IPS-15b (cell line): Measurements from ENCODE around the gene PRICKLE3.

ENCODE experiments used
- H3K27me3 ChIP-seq: one replicate; pipeline ENCODE4 v1.6.1; 2013; ENCODE audit warnings: low read length; ENCODE audit not compliant: control insufficient read depth, insufficient read depth
- H3K36me3 ChIP-seq: one replicate; pipeline ENCODE4 v1.6.1; 2013; ENCODE audit warnings: low read length; ENCODE audit not compliant: control insufficient read depth, insufficient read depth
- H3K4me1 ChIP-seq: one replicate; pipeline ENCODE4 v1.6.1; 2013; ENCODE audit warnings: mild to moderate bottlenecking, low read length; ENCODE audit not compliant: control insufficient read depth, insufficient read depth
- H3K4me3 ChIP-seq: one replicate; pipeline ENCODE4 v1.5.1; 2013; ENCODE audit warnings: low read depth, low read length
- H3K9ac ChIP-seq: one replicate; pipeline ENCODE4 v1.6.1; 2013; ENCODE audit warnings: low read depth, mild to moderate bottlenecking, low read length
- H3K9me3 ChIP-seq: one replicate; pipeline ENCODE4 v1.6.1; 2013; ENCODE audit warnings: mild to moderate bottlenecking, low read length; ENCODE audit not compliant: control insufficient read depth, insufficient read depth

The PRICKLE3 gene

GRCh38 chrX:49189606-49190005 lies 3.4 kb upstream of the PRICKLE3 start:
- H3K4me1 ChIP-seq, result no peaks in the 10 kb centered on the region
- H3K27me3 ChIP-seq, result no peaks in the 10 kb centered on the region
- H3K4me3 ChIP-seq, result no peak overlapping the region
- no peaks in the 10 kb centered on the region for H3K36me3 ChIP-seq
- H3K9me3 ChIP-seq, result no peaks in the 10 kb centered on the region
- no peak overlapping the region for H3K9ac ChIP-seq

DNA sequence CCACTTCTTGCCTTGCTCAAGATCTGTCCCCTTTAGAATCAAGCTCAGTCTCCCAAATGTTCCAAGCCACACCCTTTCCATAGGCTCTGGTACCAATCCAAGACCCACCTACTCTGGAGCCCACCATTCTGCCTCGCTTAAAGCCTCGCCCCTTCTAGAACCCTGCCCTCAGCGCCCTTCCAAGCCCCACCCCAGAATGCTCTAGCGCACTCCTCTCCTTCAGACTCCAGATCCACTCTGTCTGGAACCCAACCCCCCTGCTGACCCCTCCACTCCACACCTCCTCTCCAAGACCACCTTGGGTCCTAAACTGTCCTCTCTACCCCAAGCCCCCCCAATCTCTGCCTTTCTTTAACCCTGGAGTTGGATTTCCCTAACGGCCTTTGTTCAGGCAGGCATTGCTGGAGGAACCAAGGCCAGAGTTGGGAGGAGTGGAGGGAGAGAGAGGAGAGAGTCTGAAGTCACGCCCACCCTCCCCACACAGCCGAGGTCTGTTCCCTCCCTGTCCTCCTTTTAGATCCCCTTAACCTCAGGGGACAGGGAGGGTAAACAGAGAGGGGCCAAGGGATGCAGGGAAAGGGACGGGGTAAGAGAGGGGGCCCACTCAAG lies 2.4 kb upstream of the PRICKLE3 start:
- Histone ChIP-seq H3K27me3 (no peaks in the 10 kb centered on the region), H3K9ac (no peak overlapping the region), H3K9me3 (no peaks in the 10 kb centered on the region), H3K36me3 (peaks cover 3% of the 10 kb centered on the region), H3K4me1 (no peaks in the 10 kb centered on the region), H3K4me3 (no peak overlapping the region)

DNA sequence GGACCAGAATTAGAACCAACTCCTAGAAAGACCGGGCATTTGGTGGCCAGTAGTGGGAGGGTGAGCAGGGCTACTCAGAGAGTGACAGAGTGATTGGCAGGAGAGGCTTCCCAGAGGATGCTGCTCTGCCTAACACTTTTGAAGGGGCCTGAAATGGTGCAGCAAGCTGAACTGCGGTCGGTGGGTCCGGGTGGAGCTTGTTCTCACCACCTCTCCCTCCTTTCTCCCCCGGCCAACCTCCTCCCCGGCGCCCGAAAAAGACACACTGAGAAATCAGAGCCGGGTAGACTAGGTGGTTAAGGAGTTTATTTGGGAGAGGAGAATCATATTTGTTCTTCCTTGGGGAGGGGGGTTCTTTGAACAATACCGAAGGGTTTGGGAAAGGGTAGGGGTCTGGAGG lies 1.4 kb upstream of the PRICKLE3 start:
- no peaks in the 10 kb centered on the region for H3K4me1 ChIP-seq
- H3K9ac ChIP-seq, result no peak overlapping the region
- no peaks in the 10 kb centered on the region for H3K27me3 ChIP-seq
- peaks cover 8% of the 10 kb centered on the region for H3K36me3 ChIP-seq
- peak overlapping the region; percentile 30 for H3K4me3 ChIP-seq
- H3K9me3 ChIP-seq, result no peaks in the 10 kb centered on the region

DNA sequence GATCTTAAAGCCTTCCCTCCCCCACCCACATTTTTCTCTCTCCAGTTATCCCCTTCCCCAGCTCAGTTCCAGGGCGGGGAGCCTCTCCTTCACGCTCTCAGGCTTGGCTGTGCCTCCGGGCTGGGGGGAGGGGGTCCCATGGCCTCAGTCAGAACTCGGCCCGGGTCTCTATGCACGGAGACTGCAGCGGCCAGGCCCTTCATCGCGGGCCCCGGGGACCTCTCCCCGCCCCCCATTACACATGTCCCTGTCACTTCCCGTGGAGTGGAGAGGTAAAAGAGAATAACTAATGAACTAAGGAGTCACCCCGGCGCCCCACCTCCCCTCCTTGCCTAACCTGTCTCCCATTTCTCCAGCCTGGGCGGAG lies 838 bp upstream of the PRICKLE3 start:
- Histone ChIP-seq H3K4me1 (no peaks in the 10 kb centered on the region), H3K27me3 (no peaks in the 10 kb centered on the region), H3K36me3 (peaks cover 8% of the 10 kb centered on the region), H3K4me3 (peak overlapping the region; percentile 54), H3K9me3 (no peaks in the 10 kb centered on the region), H3K9ac (no peak overlapping the region)

DNA sequence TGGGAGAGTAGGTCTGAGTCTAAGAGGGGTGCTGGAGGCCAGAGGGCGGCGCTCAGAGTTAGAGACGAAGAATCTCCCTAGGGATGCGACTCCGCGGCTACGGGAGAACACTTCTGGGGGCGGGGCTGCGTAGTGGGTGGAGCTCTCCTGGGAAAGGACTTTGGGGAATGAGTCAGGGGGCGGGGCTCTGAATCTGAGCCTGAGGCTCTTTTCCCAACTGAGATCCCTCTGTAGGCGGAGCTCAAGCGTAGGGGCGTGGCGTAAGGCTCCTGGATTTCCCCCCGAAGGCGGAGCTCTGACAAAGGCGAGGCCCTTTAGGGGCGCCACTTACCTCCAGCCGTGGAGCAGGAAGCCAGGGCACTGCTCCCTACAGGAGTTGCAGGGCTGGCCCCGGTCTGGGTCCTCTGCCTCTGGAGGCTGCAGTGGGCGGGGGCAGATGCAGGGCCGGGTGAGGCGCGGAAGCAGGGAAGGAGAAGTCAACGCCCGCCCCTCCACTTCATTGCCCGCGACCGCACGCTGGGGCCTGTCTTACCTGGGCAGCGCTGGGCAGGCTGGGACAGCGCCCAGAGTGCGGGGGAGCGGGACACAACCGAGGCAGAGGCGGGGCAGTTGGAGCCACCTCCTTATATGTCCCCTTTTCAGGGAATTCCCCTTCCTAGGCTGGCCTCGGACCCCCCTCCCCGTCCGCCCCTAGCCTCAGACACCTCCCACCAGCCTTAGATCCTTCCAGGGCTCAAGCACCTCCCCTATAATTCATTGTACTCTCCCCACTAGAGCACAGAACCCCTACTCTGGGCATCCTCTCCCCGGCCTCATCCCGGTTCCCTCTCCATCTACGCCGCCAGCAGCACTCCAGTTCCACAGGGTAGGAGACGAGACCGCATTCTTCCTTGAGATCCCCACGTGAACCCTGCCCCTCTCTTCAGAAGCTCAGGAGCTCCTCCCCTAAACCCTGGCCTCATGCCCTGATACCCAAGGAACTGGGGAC lies 1.6 kb downstream of the PRICKLE3 start:
- peak overlapping the region; percentile 53 for H3K4me3 ChIP-seq
- H3K9ac ChIP-seq, result no peak overlapping the region
- H3K27me3 ChIP-seq, result no peaks in the 10 kb centered on the region
- H3K36me3 ChIP-seq, result peaks cover 13% of the 10 kb centered on the region
- no peaks in the 10 kb centered on the region for H3K9me3 ChIP-seq
- no peaks in the 10 kb centered on the region for H3K4me1 ChIP-seq

- Histone ChIP-seq H3K9ac (no peak overlapping the region), H3K36me3 (peaks cover 17% of the 10 kb centered on the region), H3K4me1 (no peaks in the 10 kb centered on the region), H3K4me3 (peak overlapping the region; percentile 26), H3K27me3 (no peaks in the 10 kb centered on the region), H3K9me3 (no peaks in the 10 kb centered on the region)
Measured at GRCh38 chrX:49183701-49184281, 2.4 kb downstream of the PRICKLE3 start.

DNA sequence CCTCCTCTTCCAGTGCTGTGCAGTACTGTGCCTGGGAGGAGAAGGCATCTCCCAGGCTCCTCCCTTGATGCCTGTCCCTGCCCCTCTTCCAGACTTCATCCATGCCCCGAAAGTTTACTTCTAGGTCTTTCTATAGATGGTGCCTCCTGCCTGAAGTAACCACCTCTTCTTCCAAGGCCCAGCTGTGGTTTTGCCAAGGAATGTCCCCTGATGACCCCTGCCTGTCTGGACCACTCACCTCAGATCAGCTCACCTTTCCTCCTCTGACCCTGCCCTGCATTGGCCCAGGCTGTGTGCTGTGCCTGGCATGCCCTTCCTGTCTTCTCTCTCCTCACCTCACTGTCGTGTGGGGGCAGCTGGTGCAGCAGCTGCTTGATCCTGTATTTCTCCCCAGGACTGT lies 6.8 kb downstream of the PRICKLE3 start:
- Histone ChIP-seq H3K36me3 (peaks cover 25% of the 10 kb centered on the region), H3K4me3 (no peak overlapping the region), H3K9me3 (no peaks in the 10 kb centered on the region), H3K4me1 (no peaks in the 10 kb centered on the region), H3K9ac (no peak overlapping the region), H3K27me3 (no peaks in the 10 kb centered on the region)

GRCh38 chrX:49178537-49178936 lies 7.6 kb downstream of the PRICKLE3 start:
- Histone ChIP-seq H3K27me3 (no peaks in the 10 kb centered on the region), H3K4me3 (no peak overlapping the region), H3K9ac (no peak overlapping the region), H3K9me3 (no peaks in the 10 kb centered on the region), H3K4me1 (no peaks in the 10 kb centered on the region), H3K36me3 (peaks cover 22% of the 10 kb centered on the region)

DNA sequence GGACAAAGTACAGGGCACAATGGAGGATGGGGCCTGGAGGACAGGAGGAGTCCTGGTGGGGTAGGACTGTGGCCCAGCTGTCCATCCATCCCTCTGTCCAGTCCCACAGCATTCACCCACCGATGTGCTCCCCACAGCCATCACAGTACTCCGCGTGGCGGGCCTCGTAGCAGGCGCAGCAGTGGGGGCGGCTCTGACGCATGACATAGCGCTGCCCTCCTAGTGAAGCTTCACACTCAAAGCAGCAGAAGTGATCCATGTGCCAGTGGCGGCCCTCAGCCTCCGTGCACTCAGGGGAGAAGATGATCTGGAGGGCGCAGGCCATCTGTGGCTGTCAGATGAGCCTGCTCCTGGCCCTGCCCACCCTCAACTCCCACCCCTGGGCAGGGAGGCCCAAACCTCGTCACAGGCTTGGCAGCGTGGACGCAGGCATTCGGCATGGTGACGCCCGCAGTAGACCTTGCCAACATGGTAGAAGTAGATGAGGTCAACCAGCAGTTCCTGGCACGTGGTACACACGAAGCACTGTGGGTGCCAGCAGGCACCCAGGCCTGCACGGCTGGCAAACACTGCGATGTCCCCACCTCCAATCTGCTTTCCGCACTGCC lies 8.2 kb downstream of the PRICKLE3 start:
- Histone ChIP-seq H3K9ac (no peak overlapping the region), H3K36me3 (peaks cover 17% of the 10 kb centered on the region), H3K27me3 (peaks cover 5% of the 10 kb centered on the region), H3K9me3 (no peaks in the 10 kb centered on the region), H3K4me1 (no peaks in the 10 kb centered on the region), H3K4me3 (no peak overlapping the region)

DNA sequence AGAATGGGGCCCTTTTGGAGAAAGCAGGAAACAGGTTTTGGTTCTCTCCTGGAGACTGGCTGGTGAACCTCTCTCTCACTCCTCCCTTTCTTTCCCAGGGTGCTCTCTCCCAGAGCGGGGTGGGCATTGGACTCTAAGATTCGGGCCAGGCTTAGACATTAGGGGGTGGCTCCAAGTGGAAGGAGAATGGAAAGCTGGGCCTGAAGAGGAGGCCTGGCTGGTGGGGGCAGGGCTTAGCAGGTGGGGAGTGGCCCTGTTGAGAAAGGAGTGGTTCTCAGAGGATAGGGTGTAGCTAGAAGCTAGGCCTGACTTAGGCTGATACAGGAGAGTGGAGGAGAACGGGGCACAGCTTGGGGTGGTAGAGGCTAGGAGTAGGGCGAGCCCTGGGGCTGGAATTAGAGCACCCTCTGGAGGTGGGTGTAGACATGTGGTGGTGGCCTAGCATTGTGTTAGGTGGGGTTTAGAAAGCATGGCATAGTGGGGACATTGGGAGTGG lies 8.8 kb downstream of the PRICKLE3 start:
- H3K4me1 ChIP-seq, result no peaks in the 10 kb centered on the region
- no peak overlapping the region for H3K4me3 ChIP-seq
- peaks cover 17% of the 10 kb centered on the region for H3K36me3 ChIP-seq
- no peak overlapping the region for H3K9ac ChIP-seq
- peaks cover 10% of the 10 kb centered on the region for H3K27me3 ChIP-seq
- H3K9me3 ChIP-seq, result no peaks in the 10 kb centered on the region

DNA sequence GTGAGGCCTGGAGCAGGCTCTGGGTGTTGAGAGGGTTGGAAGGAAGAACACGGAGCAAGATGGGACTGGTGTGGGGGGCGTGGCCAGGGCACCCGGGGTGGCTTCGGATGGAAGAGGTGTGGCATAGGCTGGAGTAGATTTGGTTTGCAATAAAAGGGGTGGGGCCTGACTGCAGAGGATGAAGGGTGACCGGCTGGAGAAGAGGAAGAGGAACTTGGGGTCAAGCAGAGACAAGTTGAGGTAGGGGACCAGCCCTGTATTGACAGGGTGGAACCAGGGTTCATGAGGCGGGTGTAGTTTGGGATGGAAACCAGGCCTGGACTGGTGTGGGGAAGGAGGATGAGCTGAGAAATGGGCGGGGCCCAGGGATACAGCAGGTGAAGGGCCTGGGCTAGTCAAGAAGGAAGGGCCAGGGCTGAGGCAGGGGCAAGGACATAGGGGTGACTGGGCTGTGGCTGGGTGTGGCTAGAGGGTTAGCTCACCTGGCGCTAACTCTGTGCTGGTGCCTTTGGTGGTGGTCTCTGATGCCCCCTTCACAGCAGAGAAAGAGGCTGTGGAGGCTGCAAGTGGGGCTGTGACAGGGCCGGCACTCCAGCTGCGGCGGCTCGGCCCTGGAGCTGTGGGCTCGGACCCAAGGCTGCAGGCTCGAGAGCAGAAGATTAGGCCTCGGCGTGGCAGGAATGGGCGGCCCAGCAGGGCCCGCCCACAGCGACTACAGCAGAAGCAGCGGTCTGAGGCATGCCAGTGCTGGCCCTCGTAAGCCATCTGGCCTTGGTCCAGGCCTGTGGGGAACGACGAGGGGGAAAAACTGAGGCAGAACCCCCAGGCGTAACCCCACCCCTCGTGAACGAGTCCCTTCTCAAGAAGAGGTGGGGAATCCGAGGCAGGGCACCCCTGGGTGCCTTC lies 9.5 kb downstream of the PRICKLE3 start:
- H3K27me3 ChIP-seq, result peaks cover 17% of the 10 kb centered on the region
- peaks cover 17% of the 10 kb centered on the region for H3K36me3 ChIP-seq
- H3K9me3 ChIP-seq, result no peaks in the 10 kb centered on the region
- no peaks in the 10 kb centered on the region for H3K4me1 ChIP-seq
- H3K4me3 ChIP-seq, result no peak overlapping the region
- no peak overlapping the region for H3K9ac ChIP-seq
